ENCODE data around the gene BCL2.
"Not testable (repeated sequence)": the region's sequence is repeated elsewhere in the genome, so short reads cannot be mapped to it uniquely, and the experiment has no call there.

DNA sequence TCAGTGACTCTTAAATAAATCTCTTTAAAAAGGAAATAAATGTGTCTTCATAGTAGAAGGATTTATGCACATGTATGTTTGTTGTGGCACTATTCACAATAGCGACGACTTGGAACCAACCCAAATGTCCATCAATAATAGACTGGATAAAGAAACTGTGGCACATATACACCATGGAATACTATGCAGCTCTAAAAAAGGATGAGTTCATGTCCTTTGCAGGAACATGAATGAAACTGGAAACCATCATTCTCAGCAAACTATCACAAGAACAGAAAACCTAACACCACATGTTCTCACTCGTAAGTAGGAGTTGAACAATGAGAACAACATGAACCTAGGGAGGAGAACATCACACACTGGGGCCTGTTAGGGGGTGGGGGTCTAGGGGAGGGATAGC is 118.1 kb downstream of the BCL2 start:
- TF ChIP-seq POLR2A, POLR2AphosphoS5 (IDR thresholded peaks at IDR 0.05): not testable (repeated sequence)
- TF ChIP-seq, protein P1, sequence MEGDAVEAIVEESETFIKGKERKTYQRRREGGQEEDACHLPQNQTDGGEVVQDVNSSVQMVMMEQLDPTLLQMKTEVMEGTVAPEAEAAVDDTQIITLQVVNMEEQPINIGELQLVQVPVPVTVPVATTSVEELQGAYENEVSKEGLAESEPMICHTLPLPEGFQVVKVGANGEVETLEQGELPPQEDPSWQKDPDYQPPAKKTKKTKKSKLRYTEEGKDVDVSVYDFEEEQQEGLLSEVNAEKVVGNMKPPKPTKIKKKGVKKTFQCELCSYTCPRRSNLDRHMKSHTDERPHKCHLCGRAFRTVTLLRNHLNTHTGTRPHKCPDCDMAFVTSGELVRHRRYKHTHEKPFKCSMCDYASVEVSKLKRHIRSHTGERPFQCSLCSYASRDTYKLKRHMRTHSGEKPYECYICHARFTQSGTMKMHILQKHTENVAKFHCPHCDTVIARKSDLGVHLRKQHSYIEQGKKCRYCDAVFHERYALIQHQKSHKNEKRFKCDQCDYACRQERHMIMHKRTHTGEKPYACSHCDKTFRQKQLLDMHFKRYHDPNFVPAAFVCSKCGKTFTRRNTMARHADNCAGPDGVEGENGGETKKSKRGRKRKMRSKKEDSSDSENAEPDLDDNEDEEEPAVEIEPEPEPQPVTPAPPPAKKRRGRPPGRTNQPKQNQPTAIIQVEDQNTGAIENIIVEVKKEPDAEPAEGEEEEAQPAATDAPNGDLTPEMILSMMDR (IDR thresholded peaks at IDR 0.05): not testable (repeated sequence)
